ENCODE measurements around the gene IL20RB.
A peak's percentile ranks its signal among the peaks of the same experiment; 100 is the strongest.

Gene IL20RB

GRCh38 chr3:137024348-137024747, 66.6 kb downstream of the IL20RB start:
- no peak overlapping the region for H3K4me3 ChIP-seq (ENCODE audit: low read depth, low read length)
- no peak for TF ChIP-seq CTCF (IDR thresholded peaks at IDR 0.05; ENCODE audit: borderline replicate concordance, insufficient read depth, low read depth, low read length)

GRCh38 chr3:137026701-137027100, 68.9 kb downstream of the IL20RB start:
- no peak for TF ChIP-seq CTCF (IDR thresholded peaks at IDR 0.05; ENCODE audit: borderline replicate concordance, insufficient read depth, low read depth, low read length)
- H3K4me3 ChIP-seq (ENCODE audit: low read depth, low read length) = no peak overlapping the region

GRCh38 chr3:137032465-137033120, 74.8 kb downstream of the IL20RB start:
- peak; percentile 99 for TF ChIP-seq CTCF (IDR thresholded peaks at IDR 0.05; ENCODE audit: borderline replicate concordance, insufficient read depth, low read depth, low read length)
- H3K4me3 ChIP-seq (ENCODE audit: low read depth, low read length) = no peak overlapping the region

GRCh38 chr3:137035631-137036030, 77.8 kb downstream of the IL20RB start:
- H3K4me3 ChIP-seq (ENCODE audit: low read depth, low read length) = no peak overlapping the region
- peak; percentile 51; the same call in 1 of the 2 replicates for TF ChIP-seq CTCF (IDR thresholded peaks at IDR 0.05; ENCODE audit: borderline replicate concordance, insufficient read depth, low read depth, low read length)

- H3K4me3 ChIP-seq (ENCODE audit: low read depth, low read length) = no peak overlapping the region
- TF ChIP-seq CTCF (IDR thresholded peaks at IDR 0.05; ENCODE audit: borderline replicate concordance, insufficient read depth, low read depth, low read length) = no peak
Observed at GRCh38 chr3:137039570-137039969, 81.8 kb downstream of the IL20RB start.

- no peak overlapping the region for H3K4me3 ChIP-seq (ENCODE audit: low read depth, low read length)
- no peak for TF ChIP-seq CTCF (IDR thresholded peaks at IDR 0.05; ENCODE audit: borderline replicate concordance, insufficient read depth, low read depth, low read length)
Observed at GRCh38 chr3:137041251-137041650, 83.5 kb downstream of the IL20RB start.

- no peak for TF ChIP-seq CTCF (IDR thresholded peaks at IDR 0.05; ENCODE audit: borderline replicate concordance, insufficient read depth, low read depth, low read length)
- no peak overlapping the region for H3K4me3 ChIP-seq (ENCODE audit: low read depth, low read length)
Observed at GRCh38 chr3:137041686-137042085, 83.9 kb downstream of the IL20RB start.
